Lung (tissue), 12 donors: Measurements from ENCODE around the gene RLN3. TPM values are rescaled to one million over a fixed set of nuclear protein-coding genes. Genes with fewer than 3 reads are reported as not detected.
"Not testable (repeated sequence)": the region's sequence is repeated elsewhere in the genome, so short reads cannot be mapped to it uniquely, and the experiment has no call there.

Experiments used
- ATAC-seq: fragments of 200-7000 bp; cut with Tn5 transposase; one replicate; pipeline ENCODE4 v1.9.1; 2020; ENCODE audit warnings: moderate number of reproducible peaks; ENCODE audit not compliant: insufficient read depth, low FRiP score
- DNase-seq, 3 donors: peaks; one replicate each; pipeline ENCODE4 v3.0.0-alpha.2; 2013 to 2017
- H3K27ac ChIP-seq, 2 donors: one replicate each; pipeline ENCODE4 v1.5.1; 2013; ENCODE audit warnings: mild to moderate bottlenecking in 2 of 2, moderate library complexity in 2 of 2, control low read depth in 1 of 2, inconsistent platforms in 1 of 2, low read depth in 1 of 2, low read length in 1 of 2
- H3K27me3 ChIP-seq, 3 donors: one replicate each; pipeline ENCODE4 v1.5.1; 2013; ENCODE audit warnings: low read length in 2 of 3; ENCODE audit not compliant: control insufficient read depth in 3 of 3, insufficient read depth in 3 of 3
- H3K36me3 ChIP-seq, 4 donors: one replicate each; pipeline ENCODE4 v1.5.1; 2013; ENCODE audit warnings: low read length in 4 of 4, mild to moderate bottlenecking in 1 of 4, moderate library complexity in 1 of 4; ENCODE audit not compliant: control insufficient read depth in 4 of 4, insufficient read depth in 4 of 4
- H3K4me1 ChIP-seq, 5 donors: one replicate each; pipeline ENCODE4 v1.5.1; 2013; ENCODE audit warnings: low read length in 5 of 5, mild to moderate bottlenecking in 2 of 5, moderate library complexity in 1 of 5; ENCODE audit not compliant: control insufficient read depth in 5 of 5, insufficient read depth in 5 of 5
- H3K4me3 ChIP-seq: one replicate; pipeline ENCODE4 v1.5.1; 2013; ENCODE audit warnings: mild to moderate bottlenecking, control low read depth, moderate library complexity
- H3K9ac ChIP-seq, 2 donors: one replicate each; pipeline ENCODE4 v1.5.1; 2013; ENCODE audit warnings: low read length in 2 of 2, control low read depth in 1 of 2; ENCODE audit not compliant: insufficient read depth in 1 of 2
- H3K9me3 ChIP-seq, 4 donors: one replicate each; pipeline ENCODE4 v1.5.1; 2013; ENCODE audit warnings: low read length in 3 of 4, mild to moderate bottlenecking in 1 of 4, moderate library complexity in 1 of 4; ENCODE audit not compliant: control insufficient read depth in 4 of 4, insufficient read depth in 3 of 4
- CTCF ChIP-seq: IDR thresholded peaks from 2 replicates; pipeline ENCODE4 v1.5.1; 2012; ENCODE audit warnings: mild to moderate bottlenecking; ENCODE audit errors: control extremely low read depth, extremely low read depth
- WGBS, 2 donors: extraction: QIAGEN DNeasy Blood & Tissue Kit; methylation state at CpG; one replicate each; pipeline ENCODE4 v1.1.7; 2013; 5-methylcytosine and 5-hydroxymethylcytosine counted together
- polyA plus RNA-seq, 2 donors: library from polyadenylated mRNA; stranded (reverse); fragments of 200-250 nt; gene quantifications; one replicate each; pipeline ENCODE4 v1.2.1, GENCODE V29; 2013
- total RNA-seq, 2 donors: library from RNA; depleted of rRNA in 1 of 2; stranded (reverse); fragments of >200 nt in 1 of 2; gene quantifications; one replicate each; pipeline ENCODE4 v1.2.1, GENCODE V29; 2014 to 2021
- donor health status: control.
- donor health status: control.
- donor health status: Bipolar disorder and iron deficiency.
- donor health status: healthy.
- donor health status: DM: yes; HTN: yes; CAD: no.

Gene RLN3
- total and polyA plus RNA-seq, 4 donors, result 0.50 to 0.52 TPM; not detected in 2

- 20 to 21% methylated on average over 20 of the region's 20 CpGs for WGBS, 2 donors
- Histone ChIP-seq H3K27me3 (peaks cover 0 to 11% (median 7%) of the 10 kb centered on the region in 3 donors), H3K4me3 (peak overlapping the region; percentile 74), H3K9me3 (no peaks in the 10 kb centered on the region), H3K9ac (peak overlapping the region in 1 of 2 donors; percentile 23), H3K36me3 (no peaks in the 10 kb centered on the region), H3K4me1 (peaks cover 0 to 7% (median 0%) of the 10 kb centered on the region in 5 donors), H3K27ac (peak overlapping the region; percentile 60 to 96)
- DNase-seq (no peak), ATAC-seq (no peak)
- TF ChIP-seq CTCF, result no peak
Observed at GRCh38 chr19:14030997-14031718, 3.2 kb downstream of the RLN3 start.

GRCh38 chr19:14031719-14032480 lies 4.0 kb downstream of the RLN3 start, which contains the start of gene IL27RA:
Gene IL27RA, plus strand, starts transcription at chr19:14031762. Its CDS starts 111 bp downstream, at chr19:14031873.
- Histone ChIP-seq H3K36me3 (no peaks in the 10 kb centered on the region), H3K4me1 (peaks cover 0 to 7% (median 0%) of the 10 kb centered on the region in 5 donors), H3K27me3 (peaks cover 0 to 11% (median 7%) of the 10 kb centered on the region in 3 donors), H3K4me3 (peak within 1 kb of the TSS; percentile 74), H3K27ac (peak within 1 kb of the TSS; percentile 60 to 96), H3K9me3 (no peaks in the 10 kb centered on the region), H3K9ac (peak within 1 kb of the TSS; percentile 32 to 46)
- peak; percentile 75 for ATAC-seq
- DNase-seq, result peak; percentile 73 to 80 (median 79)
- WGBS, 2 donors, result 0% methylated on average over 62 to 63 of the region's 63 CpGs
- peak; percentile 26 for TF ChIP-seq CTCF

- Histone ChIP-seq H3K9ac (no peak overlapping the region), H3K9me3 (no peaks in the 10 kb centered on the region), H3K27me3 (peaks cover 0 to 3% (median 2%) of the 10 kb centered on the region in 3 donors), H3K4me1 (peaks cover 0 to 7% (median 0%) of the 10 kb centered on the region in 5 donors), H3K36me3 (no peaks in the 10 kb centered on the region), H3K4me3 (no peak overlapping the region), H3K27ac (no peak overlapping the region)
- WGBS, 2 donors, result 97% methylated on average over 2 of the region's 2 CpGs
- DNase-seq (no peak), ATAC-seq (no peak)
- no peak for TF ChIP-seq CTCF
Observed at GRCh38 chr19:14033946-14034345, 6.0 kb downstream of the RLN3 start.

GRCh38 chr19:14035159-14035558 lies 7.2 kb downstream of the RLN3 start:
- H3K4me1 ChIP-seq, H3K9me3 ChIP-seq, H3K27ac ChIP-seq, H3K9ac ChIP-seq, DNase-seq, H3K4me3 ChIP-seq, H3K36me3 ChIP-seq, ATAC-seq, H3K27me3 ChIP-seq: not testable (repeated sequence)
- WGBS, 2 donors, result 90 to 95% methylated on average over 12 of the region's 12 CpGs
